SK-N-SH (cell line): ENCODE measurements around the gene SATL1. TPM values are rescaled to one million over a fixed set of nuclear protein-coding genes. Genes with fewer than 3 reads are reported as not detected.

Source experiments
- CTCF ChIA-PET: fragments of 300-600, 350-600 bp; formaldehyde crosslinking; extraction: SDS; loops from one replicate; lab custom pipeline; 2021; lab: Yijun Ruan, JAX
- POLR2A ChIA-PET: fragments of 350-600 bp; sonication (Branson Sonifier 250); formaldehyde crosslinking; extraction: SDS; loops from one replicate; lab custom pipeline; 2020; ENCODE audit warnings: antibody characterized with exemption, inconsistent platforms; lab: Yijun Ruan, JAX
- DNase-seq: peaks from one replicate; pipeline ENCODE4 v3.0.0; 2012
- H2AFZ ChIP-seq: fragments of 200-600 bp; sonication (generic); 2 replicates; pipeline ENCODE4 v1.8.1; 2016; ENCODE audit warnings: antibody characterized with exemption, mild to moderate bottlenecking, low read depth
- H3F3A ChIP-seq: fragments of 200-600 bp; sonication (generic); replicated peaks from 2 replicates; pipeline ENCODE3; 2016; ENCODE audit warnings: antibody characterized with exemption, mild to moderate bottlenecking; ENCODE audit not compliant: insufficient read depth
- H3K27ac ChIP-seq, 2 experiments: fragments of 200-500 bp in 1 of 2; fragments of 200-600 bp in 1 of 2; sonication (Bioruptor generic) in 1 of 2; sonication (generic), shearing (Covaris generic) in 1 of 2; 2 replicates each; pipeline versions ENCODE4 v1.5.1 to v1.6.1; 2014 to 2016; ENCODE audit warnings: low read depth in 2 of 2, inconsistent platforms in 1 of 2, low read length in 1 of 2, mild to moderate bottlenecking in 1 of 2, mixed read lengths in 1 of 2
- H3K27me3 ChIP-seq: fragments of 200-600 bp; sonication (generic), shearing (Covaris generic); 2 replicates; pipeline ENCODE4 v1.6.1; 2016; ENCODE audit warnings: mixed run types; ENCODE audit not compliant: insufficient read depth
- H3K36me3 ChIP-seq, 2 experiments: fragments of 200-500 bp in 1 of 2; fragments of 200-600 bp in 1 of 2; sonication (Bioruptor generic) in 1 of 2; sonication (generic) in 1 of 2; replicated peaks in 1 of 2; 2 replicates each; pipeline versions ENCODE3 to v1.5.1; 2014 to 2016; ENCODE audit warnings: low read length in 1 of 2, mild to moderate bottlenecking in 1 of 2; ENCODE audit not compliant: insufficient read depth in 2 of 2, control insufficient read depth in 1 of 2
- H3K4me1 ChIP-seq, 2 experiments: fragments of 200-500 bp in 1 of 2; fragments of 200-600 bp in 1 of 2; sonication (Bioruptor generic) in 1 of 2; sonication (generic), shearing (Covaris generic) in 1 of 2; 2 replicates each; pipeline versions ENCODE4 v1.5.1 to v1.6.1; 2014 to 2016; ENCODE audit warnings: low read depth in 1 of 2, low read length in 1 of 2, mixed run types in 1 of 2; ENCODE audit not compliant: insufficient read depth in 2 of 2, control insufficient read depth in 1 of 2
- H3K4me2 ChIP-seq: fragments of 200-600 bp; sonication (generic), shearing (Covaris generic); 2 replicates; pipeline ENCODE4 v1.6.1; 2017; ENCODE audit warnings: mixed run types
- H3K4me3 ChIP-seq, 2 experiments: fragments of 200-500 bp in 1 of 2; fragments of 200-600 bp in 1 of 2; sonication (Bioruptor generic) in 1 of 2; sonication (generic), shearing (Covaris generic) in 1 of 2; 2 replicates each; pipeline versions ENCODE4 v1.5.1 to v1.8.1; 2014 to 2016; ENCODE audit warnings: low read depth in 2 of 2, inconsistent platforms in 1 of 2, low read length in 1 of 2, mild to moderate bottlenecking in 1 of 2, mixed read lengths in 1 of 2, moderate library complexity in 1 of 2
- H3K79me2 ChIP-seq: fragments of 200-600 bp; sonication (generic); 2 replicates; pipeline ENCODE4 v1.8.1; 2017; ENCODE audit warnings: mild to moderate bottlenecking; ENCODE audit not compliant: insufficient read depth
- H3K9ac ChIP-seq: fragments of 200-600 bp; sonication (generic); 2 replicates; pipeline ENCODE4 v1.6.1; 2017; ENCODE audit warnings: mixed run types
- H3K9me2 ChIP-seq: fragments of 200-600 bp; sonication (generic); 2 replicates; pipeline ENCODE4 v1.6.1; 2017; ENCODE audit warnings: mixed run types
- H3K9me3 ChIP-seq: fragments of 200-600 bp; sonication (generic); 2 replicates; pipeline ENCODE4 v1.6.1; 2017; ENCODE audit warnings: mixed run types, mild to moderate bottlenecking, moderate library complexity
- H4K20me1 ChIP-seq: fragments of 200-600 bp; sonication (generic); 2 replicates; pipeline ENCODE4 v1.6.1; 2017; ENCODE audit warnings: mild to moderate bottlenecking, mixed run types; ENCODE audit not compliant: insufficient read depth
- EP300 ChIP-seq, 2 experiments: IDR thresholded peaks; 2 replicates each; pipeline versions ENCODE4 v1.4.0 to v1.6.1; 2012; ENCODE audit warnings: borderline replicate concordance in 1 of 2, low read depth in 1 of 2, low read length in 1 of 2
- EZH2phosphoT487 ChIP-seq: fragments of 200-600 bp; sonication (generic); IDR thresholded peaks from 2 replicates; pipeline ENCODE4 v1.6.1; 2017; ENCODE audit warnings: low read depth, mixed run types, mild to moderate bottlenecking, antibody characterized with exemption, moderate library complexity, borderline replicate concordance
- FOSL2 ChIP-seq: IDR thresholded peaks from 2 replicates; pipeline ENCODE4 v1.4.0; 2012; ENCODE audit warnings: low read depth, mild to moderate bottlenecking, moderate library complexity, borderline replicate concordance
- FOXM1 ChIP-seq: IDR thresholded peaks from 2 replicates; pipeline ENCODE4 v1.4.0; 2012; ENCODE audit warnings: low read depth, mild to moderate bottlenecking
- GATA2 ChIP-seq: sonication (generic); formaldehyde crosslinking; IDR thresholded peaks from 2 replicates; pipeline ENCODE4 v1.5.0; 2020; ENCODE audit warnings: mild to moderate bottlenecking, missing genetic modification reagents
- MEF2A ChIP-seq: IDR thresholded peaks from 2 replicates; pipeline ENCODE4 v1.4.0; 2012; ENCODE audit warnings: low read depth, borderline replicate concordance
- MXI1 ChIP-seq: IDR thresholded peaks from 2 replicates; pipeline ENCODE4 v1.6.1; 2012; ENCODE audit warnings: mild to moderate bottlenecking, low read depth, low read length, improper control_type of control experiment
- NRF1 ChIP-seq: IDR thresholded peaks from 2 replicates; pipeline ENCODE4 v1.6.1; 2012; ENCODE audit warnings: low read depth, mild to moderate bottlenecking, low read length
- POLR2AphosphoS5 ChIP-seq: IDR thresholded peaks from 2 replicates; pipeline ENCODE4 v1.6.1; 2012; ENCODE audit warnings: low read depth, low read length
- RAD21 ChIP-seq: IDR thresholded peaks from 2 replicates; pipeline ENCODE4 v1.6.1; 2012; ENCODE audit warnings: mild to moderate bottlenecking, low read length
- RFX5 ChIP-seq: IDR thresholded peaks from 2 replicates; pipeline ENCODE4 v1.6.1; 2012; ENCODE audit warnings: mild to moderate bottlenecking, improper control_type of control experiment, low read length
- SIN3A ChIP-seq: IDR thresholded peaks from 2 replicates; pipeline ENCODE4 v1.6.1; 2012; ENCODE audit warnings: low read depth, mild to moderate bottlenecking, low read length, moderate library complexity, borderline replicate concordance
- SMC3 ChIP-seq: IDR thresholded peaks from 2 replicates; pipeline ENCODE4 v1.6.1; 2012; ENCODE audit warnings: low read depth, low read length, improper control_type of control experiment
- TCF12 ChIP-seq: IDR thresholded peaks from 2 replicates; pipeline ENCODE4 v1.4.0; 2012
- WGBS: methylation state at CpG from one replicate; pipeline ENCODE4 v1.1.6; 2017; ENCODE audit warnings: low lambda C conversion rate; 5-methylcytosine and 5-hydroxymethylcytosine counted together
- polyA plus RNA-seq, 3 experiments: library from polyadenylated mRNA; depleted of rRNA; stranded (reverse); fragments of >200 nt; gene quantifications; 2 replicates each; pipeline ENCODE4 v1.2.3, GENCODE V29; 2012
- TF ChIP-seq, protein P1 (sequence below): fragments of 150-350 bp; IDR thresholded peaks from 2 replicates; pipeline ENCODE4 v1.6.1; 2017; ENCODE audit warnings: antibody characterized with exemption, low read length, low read depth, borderline replicate concordance
- TF ChIP-seq, protein P2 (sequence below): IDR thresholded peaks from 2 replicates; pipeline ENCODE4; 2012
- TF ChIP-seq, protein P3 (sequence below): IDR thresholded peaks from 2 replicates; pipeline ENCODE4 v1.6.1; 2012; ENCODE audit warnings: mild to moderate bottlenecking, low read depth, low read length, moderate library complexity

The SATL1 gene
- polyA plus RNA-seq, 1 of the 3 experiments (the other 2 are of a cell fraction) = not detected

DNA sequence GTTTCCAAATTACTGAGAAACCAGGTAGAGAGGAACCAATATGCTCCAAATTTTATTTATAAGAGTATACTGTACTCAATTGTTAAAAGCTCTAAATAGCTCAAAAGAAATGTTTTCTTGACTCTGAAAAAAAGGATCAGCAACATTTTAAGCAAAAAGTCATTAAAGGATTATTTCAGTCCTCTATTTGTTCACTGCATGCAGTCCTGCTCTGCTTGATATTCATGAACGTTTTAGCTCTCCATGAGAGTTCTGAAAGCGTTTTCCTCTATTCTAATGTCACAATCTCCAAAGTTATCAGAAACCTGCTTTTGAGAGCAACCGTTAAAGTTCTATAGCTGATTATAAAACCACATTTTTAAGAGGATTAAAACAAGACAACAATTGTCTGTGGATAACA lies 129.4 kb downstream of the SATL1 start:
- ChIA-PET POLR2A (no interaction called here), CTCF (interaction anchor here (1.3 kb wide), 1 partner anchor 10 kb away, joined by 5 read pairs; no protein-coding TSS in a partner anchor)
- no peaks in the 10 kb centered on the region for H4K20me1 ChIP-seq

More for the DNA sequence above, 129.4 kb downstream of the SATL1 start:
- no peaks in the 10 kb centered on the region for H3K4me1 ChIP-seq
- H3K79me2 ChIP-seq = no peaks in the 10 kb centered on the region
- no peaks in the 10 kb centered on the region for H3F3A ChIP-seq
- DNase-seq = no peak
- TF ChIP-seq FOXM1 (no peak), EZH2phosphoT487 (no peak), RFX5 (no peak), EP300 (IDR thresholded peaks at IDR 0.05; ENCODE audit: borderline replicate concordance in 1 of 2, low read depth in 1 of 2, low read length in 1 of 2) (no peak), SMC3 (no peak), TCF12 (no peak), GATA2 (CRISPR knock-in tag) (no peak), POLR2AphosphoS5 (no peak), MEF2A (no peak), NRF1 (no peak), MXI1 (no peak), RAD21 (no peak), SIN3A (no peak), FOSL2 (no peak)
- TF ChIP-seq, protein P1, sequence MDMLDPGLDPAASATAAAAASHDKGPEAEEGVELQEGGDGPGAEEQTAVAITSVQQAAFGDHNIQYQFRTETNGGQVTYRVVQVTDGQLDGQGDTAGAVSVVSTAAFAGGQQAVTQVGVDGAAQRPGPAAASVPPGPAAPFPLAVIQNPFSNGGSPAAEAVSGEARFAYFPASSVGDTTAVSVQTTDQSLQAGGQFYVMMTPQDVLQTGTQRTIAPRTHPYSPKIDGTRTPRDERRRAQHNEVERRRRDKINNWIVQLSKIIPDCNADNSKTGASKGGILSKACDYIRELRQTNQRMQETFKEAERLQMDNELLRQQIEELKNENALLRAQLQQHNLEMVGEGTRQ = no peak
- TF ChIP-seq, protein P2, sequence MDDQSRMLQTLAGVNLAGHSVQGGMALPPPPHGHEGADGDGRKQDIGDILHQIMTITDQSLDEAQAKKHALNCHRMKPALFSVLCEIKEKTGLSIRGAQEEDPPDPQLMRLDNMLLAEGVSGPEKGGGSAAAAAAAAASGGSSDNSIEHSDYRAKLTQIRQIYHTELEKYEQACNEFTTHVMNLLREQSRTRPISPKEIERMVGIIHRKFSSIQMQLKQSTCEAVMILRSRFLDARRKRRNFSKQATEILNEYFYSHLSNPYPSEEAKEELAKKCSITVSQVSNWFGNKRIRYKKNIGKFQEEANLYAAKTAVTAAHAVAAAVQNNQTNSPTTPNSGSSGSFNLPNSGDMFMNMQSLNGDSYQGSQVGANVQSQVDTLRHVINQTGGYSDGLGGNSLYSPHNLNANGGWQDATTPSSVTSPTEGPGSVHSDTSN = no peak
- TF ChIP-seq, protein P3, sequence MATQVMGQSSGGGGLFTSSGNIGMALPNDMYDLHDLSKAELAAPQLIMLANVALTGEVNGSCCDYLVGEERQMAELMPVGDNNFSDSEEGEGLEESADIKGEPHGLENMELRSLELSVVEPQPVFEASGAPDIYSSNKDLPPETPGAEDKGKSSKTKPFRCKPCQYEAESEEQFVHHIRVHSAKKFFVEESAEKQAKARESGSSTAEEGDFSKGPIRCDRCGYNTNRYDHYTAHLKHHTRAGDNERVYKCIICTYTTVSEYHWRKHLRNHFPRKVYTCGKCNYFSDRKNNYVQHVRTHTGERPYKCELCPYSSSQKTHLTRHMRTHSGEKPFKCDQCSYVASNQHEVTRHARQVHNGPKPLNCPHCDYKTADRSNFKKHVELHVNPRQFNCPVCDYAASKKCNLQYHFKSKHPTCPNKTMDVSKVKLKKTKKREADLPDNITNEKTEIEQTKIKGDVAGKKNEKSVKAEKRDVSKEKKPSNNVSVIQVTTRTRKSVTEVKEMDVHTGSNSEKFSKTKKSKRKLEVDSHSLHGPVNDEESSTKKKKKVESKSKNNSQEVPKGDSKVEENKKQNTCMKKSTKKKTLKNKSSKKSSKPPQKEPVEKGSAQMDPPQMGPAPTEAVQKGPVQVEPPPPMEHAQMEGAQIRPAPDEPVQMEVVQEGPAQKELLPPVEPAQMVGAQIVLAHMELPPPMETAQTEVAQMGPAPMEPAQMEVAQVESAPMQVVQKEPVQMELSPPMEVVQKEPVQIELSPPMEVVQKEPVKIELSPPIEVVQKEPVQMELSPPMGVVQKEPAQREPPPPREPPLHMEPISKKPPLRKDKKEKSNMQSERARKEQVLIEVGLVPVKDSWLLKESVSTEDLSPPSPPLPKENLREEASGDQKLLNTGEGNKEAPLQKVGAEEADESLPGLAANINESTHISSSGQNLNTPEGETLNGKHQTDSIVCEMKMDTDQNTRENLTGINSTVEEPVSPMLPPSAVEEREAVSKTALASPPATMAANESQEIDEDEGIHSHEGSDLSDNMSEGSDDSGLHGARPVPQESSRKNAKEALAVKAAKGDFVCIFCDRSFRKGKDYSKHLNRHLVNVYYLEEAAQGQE = no peak
- no peak overlapping the region for H3K4me3 ChIP-seq
- H3K4me2 ChIP-seq = no peak overlapping the region
- no peaks in the 10 kb centered on the region for H3K36me3 ChIP-seq
- H3K9ac ChIP-seq = no peak overlapping the region
- no peaks in the 10 kb centered on the region for H3K9me2 ChIP-seq
- H3K27me3 ChIP-seq = no peaks in the 10 kb centered on the region
- H3K9me3 ChIP-seq = no peaks in the 10 kb centered on the region
- H2AFZ ChIP-seq = no peak overlapping the region
- H3K27ac ChIP-seq = no peak overlapping the region
- WGBS = 7% methylated on average over 3 of the region's 3 CpGs
